ENCODE measurements around the gene HECW1.
"Not testable (repeated sequence)": the region's sequence is repeated elsewhere in the genome, so short reads cannot be mapped to it uniquely, and the experiment has no call there.

The HECW1 gene

DNA sequence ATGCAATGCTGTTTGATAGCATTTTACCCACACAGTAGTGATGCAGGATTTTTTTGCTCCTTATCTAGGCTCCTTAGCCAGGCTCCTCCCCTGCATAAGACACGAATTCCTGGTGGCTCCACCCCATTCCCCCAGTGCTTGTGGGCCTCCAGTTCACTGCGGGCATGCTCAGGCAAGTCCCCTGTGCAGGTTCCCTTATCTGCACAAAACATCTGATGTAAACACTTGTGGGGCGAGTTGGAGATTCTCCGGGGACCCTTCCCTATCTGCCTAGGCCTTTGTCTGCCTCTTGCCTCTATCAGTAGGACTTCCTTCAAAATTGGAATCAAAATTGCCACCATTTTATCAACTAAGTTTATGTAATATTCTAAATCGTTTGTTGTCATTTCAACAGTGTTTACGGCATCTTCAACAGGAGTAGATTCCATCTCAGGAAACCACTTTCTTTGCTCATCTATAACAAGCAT is 465.1 kb downstream of the HECW1 start:
- H3K9me3 ChIP-seq (ENCODE audit: control insufficient read depth, insufficient read depth, low read length), result no peaks in the 10 kb centered on the region
- peaks cover 14% of the 10 kb centered on the region for H3K4me1 ChIP-seq (ENCODE audit: control insufficient read depth, insufficient read depth, low read length)
- no peak overlapping the region for H3K9ac ChIP-seq (ENCODE audit: low read depth, low read length)
- no peaks in the 10 kb centered on the region for H3K36me3 ChIP-seq (ENCODE audit: control insufficient read depth, insufficient read depth, low read length)
- no peak overlapping the region for H3K27ac ChIP-seq (ENCODE audit: low read depth, low read length)
- no peak overlapping the region for H3K4me3 ChIP-seq (ENCODE audit: low read depth, low read length)
- no peaks in the 10 kb centered on the region for H3K27me3 ChIP-seq (ENCODE audit: control insufficient read depth, insufficient read depth, low read length)

DNA sequence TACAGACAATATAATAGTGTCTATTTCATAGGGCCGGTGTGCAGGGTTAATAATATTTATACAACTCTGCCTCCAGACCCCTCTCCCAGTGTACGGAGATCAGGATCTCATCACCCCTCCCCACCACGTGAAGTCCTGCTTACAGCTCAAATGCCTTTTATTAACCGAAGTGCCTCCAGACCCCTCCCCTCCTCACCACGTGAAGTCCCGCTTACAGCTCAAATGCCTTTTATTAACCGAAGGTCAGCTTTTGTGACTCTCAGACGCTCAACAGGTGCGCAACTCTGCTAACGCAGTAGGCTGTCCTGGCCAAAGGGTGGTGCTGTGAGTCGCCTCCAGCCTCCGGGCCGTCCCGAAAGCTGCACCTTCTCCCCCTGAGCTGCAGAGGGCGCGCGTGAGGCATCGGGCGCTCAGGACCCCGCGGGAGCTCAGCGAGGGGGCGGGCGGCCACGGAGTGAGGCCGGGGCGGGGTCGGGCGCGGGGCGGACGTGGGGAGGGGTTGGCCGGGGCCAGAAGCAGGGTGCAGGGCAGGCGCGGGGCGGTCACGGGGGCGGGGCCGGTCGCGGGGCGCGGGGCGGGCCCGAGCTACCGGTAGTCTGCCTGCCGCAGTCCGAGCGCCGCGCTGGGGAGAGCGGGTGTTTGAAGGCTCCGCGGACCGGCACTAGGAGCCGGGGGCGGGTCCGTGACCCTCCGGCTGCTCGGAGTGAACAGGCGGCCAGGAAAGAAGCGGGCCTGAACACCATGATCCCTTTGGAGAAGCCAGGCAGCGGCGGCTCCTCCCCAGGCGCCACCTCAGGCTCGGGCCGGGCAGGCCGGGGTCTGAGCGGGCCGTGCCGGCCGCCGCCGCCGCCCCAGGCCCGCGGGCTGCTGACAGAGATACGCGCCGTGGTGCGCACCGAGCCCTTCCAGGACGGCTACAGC is 470.3 kb downstream of the HECW1 start, which contains the start of gene STK17A:
STK17A (plus strand) TSS at position 606 of the 921 bp plus-strand sequence; CDS start at position 742, 136 bp downstream.
- H3K4me1 ChIP-seq (ENCODE audit: control insufficient read depth, insufficient read depth, low read length), result peaks cover 16% of the 10 kb centered on the region
- peak within 1 kb of the TSS; percentile 79 for H3K4me3 ChIP-seq (ENCODE audit: low read depth, low read length)
- H3K27me3 ChIP-seq (ENCODE audit: control insufficient read depth, insufficient read depth, low read length), result peaks cover 8% of the 10 kb centered on the region
- no peaks in the 10 kb centered on the region for H3K9me3 ChIP-seq (ENCODE audit: control insufficient read depth, insufficient read depth, low read length)
- peak within 1 kb of the TSS; percentile 61 for H3K27ac ChIP-seq (ENCODE audit: low read depth, low read length)
- H3K36me3 ChIP-seq (ENCODE audit: control insufficient read depth, insufficient read depth, low read length), result no peaks in the 10 kb centered on the region
- H3K9ac ChIP-seq (ENCODE audit: low read depth, low read length), result peak within 1 kb of the TSS; percentile 56

DNA sequence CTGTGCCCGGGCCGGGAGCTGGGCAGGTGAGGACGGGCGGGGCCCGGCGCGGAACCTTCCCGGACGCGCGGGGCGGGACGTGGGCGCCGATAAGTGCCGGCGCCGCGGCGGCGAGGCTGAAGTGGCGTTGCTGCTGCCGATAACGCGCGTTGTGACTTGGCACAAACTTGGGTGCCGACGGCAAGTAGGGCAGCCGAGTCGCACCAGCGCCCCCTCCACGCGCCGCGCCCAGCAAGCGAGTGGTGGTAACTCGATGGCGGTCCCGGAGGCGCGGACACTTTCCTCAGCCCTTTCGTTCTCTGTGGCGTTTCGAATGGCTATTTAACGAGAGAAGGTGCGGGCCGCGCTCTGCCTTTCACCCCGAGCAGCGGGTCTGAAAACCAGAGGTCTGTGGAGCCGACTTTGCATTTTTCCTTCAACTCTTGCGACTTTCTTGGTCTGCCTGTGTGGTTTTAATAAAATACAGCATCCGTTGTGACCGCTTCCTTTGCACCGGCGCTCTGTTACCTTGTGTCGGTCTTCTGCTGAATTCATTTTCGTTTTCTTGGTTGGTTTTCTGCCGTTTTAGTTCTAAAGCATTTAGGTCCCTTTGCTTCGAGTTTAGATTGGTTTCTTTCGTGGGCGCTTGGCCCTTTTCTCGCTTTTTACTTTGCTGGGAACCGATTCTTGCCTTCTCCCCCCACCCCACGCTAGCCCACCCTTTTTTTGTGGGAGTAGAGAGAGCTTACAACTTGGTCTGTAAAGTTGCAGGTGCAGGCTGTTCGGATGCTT is 471.2 kb downstream of the HECW1 start:
- Histone ChIP-seq H3K4me3 (ENCODE audit: low read depth, low read length) (peak overlapping the region; percentile 79), H3K27me3 (ENCODE audit: control insufficient read depth, insufficient read depth, low read length) (peaks cover 8% of the 10 kb centered on the region), H3K4me1 (ENCODE audit: control insufficient read depth, insufficient read depth, low read length) (peaks cover 16% of the 10 kb centered on the region), H3K36me3 (ENCODE audit: control insufficient read depth, insufficient read depth, low read length) (no peaks in the 10 kb centered on the region), H3K9ac (ENCODE audit: low read depth, low read length) (peak overlapping the region; percentile 56), H3K9me3 (ENCODE audit: control insufficient read depth, insufficient read depth, low read length) (no peaks in the 10 kb centered on the region), H3K27ac (ENCODE audit: low read depth, low read length) (peak overlapping the region; percentile 61)

DNA sequence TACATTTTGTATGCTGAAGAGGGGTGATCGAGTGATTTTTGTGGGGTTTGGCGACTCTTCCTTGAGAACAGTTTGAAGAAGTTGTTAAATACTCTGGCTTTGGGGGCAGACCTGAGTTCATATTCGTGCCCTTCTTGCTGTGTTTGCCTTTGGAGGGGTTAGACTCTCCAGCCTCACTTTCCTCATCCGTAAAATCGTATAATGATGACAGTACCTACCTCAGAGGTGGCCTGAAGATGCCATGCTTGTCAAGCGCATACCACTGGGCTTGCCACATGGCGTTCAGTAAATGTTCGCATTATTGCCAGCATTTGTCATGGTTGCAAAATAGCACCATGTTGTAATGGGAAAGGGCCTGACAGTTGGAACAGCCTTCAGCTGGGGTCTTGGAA is 471.7 kb downstream of the HECW1 start:
- Histone ChIP-seq H3K36me3 (ENCODE audit: control insufficient read depth, insufficient read depth, low read length) (no peaks in the 10 kb centered on the region), H3K27ac (ENCODE audit: low read depth, low read length) (no peak overlapping the region), H3K27me3 (ENCODE audit: control insufficient read depth, insufficient read depth, low read length) (peaks cover 8% of the 10 kb centered on the region), H3K9me3 (ENCODE audit: control insufficient read depth, insufficient read depth, low read length) (no peaks in the 10 kb centered on the region), H3K4me3 (ENCODE audit: low read depth, low read length) (peak overlapping the region; percentile 79), H3K9ac (ENCODE audit: low read depth, low read length) (no peak overlapping the region), H3K4me1 (ENCODE audit: control insufficient read depth, insufficient read depth, low read length) (peaks cover 16% of the 10 kb centered on the region)

DNA sequence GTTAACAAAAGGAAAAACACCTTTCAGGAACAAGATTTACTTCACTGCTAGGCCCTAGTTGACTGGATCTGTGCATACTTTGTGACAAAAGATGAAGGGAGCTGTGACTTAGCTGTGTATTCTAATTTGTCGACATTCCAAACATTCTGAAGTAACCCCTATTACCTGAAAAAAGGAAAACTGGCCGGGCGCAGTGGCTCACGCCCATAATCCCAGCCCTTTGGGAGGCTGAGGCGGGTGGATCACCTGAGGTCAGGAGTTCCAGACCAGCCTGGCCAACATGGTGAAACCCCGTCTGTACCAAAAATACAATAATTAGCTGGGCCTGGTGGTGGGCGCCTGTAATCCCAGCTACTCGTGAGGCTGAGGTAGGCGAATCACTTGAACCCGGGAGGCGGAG is 472.3 kb downstream of the HECW1 start:
- not testable (repeated sequence) for H3K9ac ChIP-seq (ENCODE audit: low read depth, low read length); H3K27ac ChIP-seq (ENCODE audit: low read depth, low read length); H3K9me3 ChIP-seq (ENCODE audit: control insufficient read depth, insufficient read depth, low read length); H3K36me3 ChIP-seq (ENCODE audit: control insufficient read depth, insufficient read depth, low read length); H3K27me3 ChIP-seq (ENCODE audit: control insufficient read depth, insufficient read depth, low read length)
- peak overlapping the region; percentile 79 for H3K4me3 ChIP-seq (ENCODE audit: low read depth, low read length)
- H3K4me1 ChIP-seq (ENCODE audit: control insufficient read depth, insufficient read depth, low read length), result peaks cover 16% of the 10 kb centered on the region

DNA sequence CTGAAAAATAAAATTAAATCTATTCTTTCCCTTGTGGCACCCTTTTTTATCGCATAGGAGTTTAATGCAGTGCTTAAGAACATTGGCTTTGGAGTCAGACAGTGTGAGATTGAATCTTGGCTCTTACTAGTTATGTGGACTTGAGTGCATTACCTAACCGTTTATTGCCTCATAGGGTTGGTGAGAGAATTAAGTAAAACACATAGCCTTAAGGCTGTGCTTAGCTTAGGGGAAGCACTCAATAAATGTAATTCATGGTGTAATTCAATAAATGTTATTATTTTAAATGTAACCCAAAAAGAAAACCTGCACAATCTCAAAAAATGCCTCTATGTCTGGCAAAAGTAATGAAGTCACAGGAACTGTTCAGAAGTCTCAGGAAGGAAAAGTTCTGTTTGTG is 473.1 kb downstream of the HECW1 start:
- H3K27ac ChIP-seq (ENCODE audit: low read depth, low read length), result no peak overlapping the region
- H3K4me1 ChIP-seq (ENCODE audit: control insufficient read depth, insufficient read depth, low read length), result peaks cover 16% of the 10 kb centered on the region
- H3K27me3 ChIP-seq (ENCODE audit: control insufficient read depth, insufficient read depth, low read length), result peaks cover 8% of the 10 kb centered on the region
- H3K9me3 ChIP-seq (ENCODE audit: control insufficient read depth, insufficient read depth, low read length), result no peaks in the 10 kb centered on the region
- no peak overlapping the region for H3K9ac ChIP-seq (ENCODE audit: low read depth, low read length)
- no peaks in the 10 kb centered on the region for H3K36me3 ChIP-seq (ENCODE audit: control insufficient read depth, insufficient read depth, low read length)
- H3K4me3 ChIP-seq (ENCODE audit: low read depth, low read length), result no peak overlapping the region

DNA sequence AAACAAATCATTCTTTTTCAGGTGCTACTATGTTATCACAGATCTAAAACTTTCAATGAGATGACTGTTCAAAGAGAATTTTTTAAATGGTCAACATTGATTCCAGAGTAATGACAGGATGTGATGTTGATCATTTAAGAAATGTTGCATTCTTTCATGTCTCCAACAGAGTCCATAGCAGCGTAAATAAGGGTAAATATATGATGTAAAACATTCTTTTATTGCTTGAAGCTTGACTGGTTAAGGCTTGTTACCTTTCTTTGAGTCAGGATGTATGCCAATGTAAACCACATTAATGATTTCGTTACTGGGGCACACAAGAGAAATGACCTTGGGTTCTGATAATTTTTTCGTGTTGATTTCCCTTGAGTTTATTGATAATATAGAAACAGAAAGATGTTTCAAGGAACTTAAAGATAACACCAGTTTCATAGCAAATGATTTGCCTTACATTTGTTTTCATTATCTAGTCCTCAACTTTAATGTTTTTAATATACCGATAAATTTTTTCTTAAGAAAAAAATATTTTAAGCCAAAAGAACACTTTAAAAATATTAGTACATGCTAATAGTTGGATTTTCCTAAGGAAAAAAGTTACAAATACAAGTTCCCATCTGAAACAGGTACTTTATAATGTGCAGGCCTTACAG is 473.9 kb downstream of the HECW1 start:
- Histone ChIP-seq H3K9ac (ENCODE audit: low read depth, low read length) (no peak overlapping the region), H3K27ac (ENCODE audit: low read depth, low read length) (no peak overlapping the region), H3K4me1 (ENCODE audit: control insufficient read depth, insufficient read depth, low read length) (peaks cover 16% of the 10 kb centered on the region), H3K36me3 (ENCODE audit: control insufficient read depth, insufficient read depth, low read length) (no peaks in the 10 kb centered on the region), H3K27me3 (ENCODE audit: control insufficient read depth, insufficient read depth, low read length) (peaks cover 8% of the 10 kb centered on the region), H3K4me3 (ENCODE audit: low read depth, low read length) (no peak overlapping the region), H3K9me3 (ENCODE audit: control insufficient read depth, insufficient read depth, low read length) (no peaks in the 10 kb centered on the region)

DNA sequence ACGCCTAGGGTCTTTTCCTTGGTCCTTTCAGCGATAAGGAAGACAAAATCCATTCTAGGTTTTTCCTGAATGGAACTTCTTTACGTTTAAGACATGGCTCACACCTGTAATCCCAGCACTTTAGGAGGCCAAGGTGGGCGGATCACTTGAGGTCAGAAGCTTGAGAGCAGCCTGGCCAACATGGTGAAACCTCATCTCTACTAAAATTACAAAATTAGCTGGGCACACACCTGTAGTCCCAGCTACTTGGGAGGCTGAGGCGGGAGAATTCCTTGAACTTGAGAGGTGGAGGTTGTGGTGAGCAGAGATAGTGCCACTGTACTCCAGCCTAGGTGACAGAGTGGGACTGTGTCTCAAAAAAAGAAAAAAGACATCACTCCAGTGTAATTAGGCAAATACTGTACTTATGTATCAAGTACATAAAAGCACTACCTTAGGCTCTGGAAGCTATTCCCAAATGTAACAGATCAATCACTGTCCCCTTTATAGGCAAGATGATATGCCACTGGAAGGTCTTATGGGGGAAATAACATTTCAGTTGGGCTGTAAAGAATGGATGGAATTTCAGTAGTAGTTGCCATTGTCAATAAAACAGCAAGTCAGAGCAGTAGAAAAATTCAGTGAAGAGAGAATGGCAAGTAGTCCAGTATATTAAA is 476.2 kb downstream of the HECW1 start:
- Histone ChIP-seq H3K36me3 (ENCODE audit: control insufficient read depth, insufficient read depth, low read length) (no peaks in the 10 kb centered on the region), H3K4me1 (ENCODE audit: control insufficient read depth, insufficient read depth, low read length) (peaks cover 8% of the 10 kb centered on the region), H3K9me3 (ENCODE audit: control insufficient read depth, insufficient read depth, low read length) (no peaks in the 10 kb centered on the region), H3K9ac (ENCODE audit: low read depth, low read length) (no peak overlapping the region), H3K4me3 (ENCODE audit: low read depth, low read length) (no peak overlapping the region), H3K27ac (ENCODE audit: low read depth, low read length) (no peak overlapping the region), H3K27me3 (ENCODE audit: control insufficient read depth, insufficient read depth, low read length) (peaks cover 8% of the 10 kb centered on the region)

DNA sequence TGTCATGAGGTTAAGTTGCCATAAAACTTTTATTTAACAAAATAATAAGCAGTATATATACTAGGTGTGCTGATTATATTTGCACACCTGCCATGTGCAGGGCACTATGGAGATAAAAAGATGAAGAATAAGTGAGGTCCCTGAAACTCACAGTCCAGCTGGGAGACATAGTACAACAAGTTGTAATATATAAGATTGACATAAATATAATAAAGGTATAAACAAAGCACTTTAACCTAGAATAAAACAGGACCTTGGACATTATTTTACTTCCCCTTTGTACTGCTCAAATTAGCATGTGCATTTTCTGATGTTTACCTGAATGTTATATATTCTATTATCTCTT is 476.7 kb downstream of the HECW1 start:
- peaks cover 6% of the 10 kb centered on the region for H3K27me3 ChIP-seq (ENCODE audit: control insufficient read depth, insufficient read depth, low read length)
- no peak overlapping the region for H3K4me3 ChIP-seq (ENCODE audit: low read depth, low read length)
- no peaks in the 10 kb centered on the region for H3K9me3 ChIP-seq (ENCODE audit: control insufficient read depth, insufficient read depth, low read length)
- H3K9ac ChIP-seq (ENCODE audit: low read depth, low read length), result no peak overlapping the region
- H3K27ac ChIP-seq (ENCODE audit: low read depth, low read length), result no peak overlapping the region
- H3K4me1 ChIP-seq (ENCODE audit: control insufficient read depth, insufficient read depth, low read length), result peaks cover 8% of the 10 kb centered on the region
- no peaks in the 10 kb centered on the region for H3K36me3 ChIP-seq (ENCODE audit: control insufficient read depth, insufficient read depth, low read length)

DNA sequence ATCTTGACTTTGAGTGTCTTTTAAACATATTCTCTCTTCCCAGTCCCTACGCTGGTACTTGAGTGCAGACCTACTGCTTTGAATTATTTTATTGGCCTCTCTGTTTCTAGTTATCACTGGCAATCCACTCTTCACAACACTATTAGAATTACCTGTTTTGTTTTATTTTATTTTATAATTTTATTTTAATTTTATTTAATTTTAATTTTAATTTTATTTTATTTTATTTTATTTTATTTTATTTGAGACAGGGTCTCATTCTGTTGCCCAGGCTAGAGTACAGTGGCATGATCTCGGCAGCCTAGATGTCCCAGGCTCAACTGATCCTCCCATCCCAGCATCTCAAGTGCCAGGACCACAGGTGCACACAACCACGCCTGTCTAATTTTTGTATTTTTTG is 477.3 kb downstream of the HECW1 start:
- Histone ChIP-seq H3K9ac (ENCODE audit: low read depth, low read length) (no peak overlapping the region), H3K27me3 (ENCODE audit: control insufficient read depth, insufficient read depth, low read length) (0 out of 2 replicates have a peak, but pooled peaks cover under 1% of the 10 kb centered on the region), H3K4me1 (ENCODE audit: control insufficient read depth, insufficient read depth, low read length) (peaks cover 3% of the 10 kb centered on the region; the same call in 1 of the 2 replicates), H3K36me3 (ENCODE audit: control insufficient read depth, insufficient read depth, low read length) (no peaks in the 10 kb centered on the region), H3K4me3 (ENCODE audit: low read depth, low read length) (no peak overlapping the region), H3K9me3 (ENCODE audit: control insufficient read depth, insufficient read depth, low read length) (no peaks in the 10 kb centered on the region), H3K27ac (ENCODE audit: low read depth, low read length) (no peak overlapping the region)
